Suprapubic skin (tissue), 4 donors: ENCODE measurements around the gene HINFP.

Experiments used
- CTCF ChIP-seq, 2 donors: fragments of 200-600 bp in 1 of 2; fragments of 450-650 bp in 1 of 2; sonication (generic) in 1 of 2; IDR thresholded peaks; one replicate each; pipeline ENCODE4 v1.5.1; 2016 to 2019; ENCODE audit warnings: antibody characterized with exemption in 2 of 2, mild to moderate bottlenecking in 1 of 2, moderate library complexity in 1 of 2
- POLR2A ChIP-seq, 2 donors: fragments of 450-650 bp; IDR thresholded peaks; one replicate each; pipeline ENCODE4 v1.6.1; 2017; ENCODE audit warnings: antibody characterized with exemption in 2 of 2, mild to moderate bottlenecking in 2 of 2, moderate library complexity in 2 of 2
- POLR2AphosphoS5 ChIP-seq, 3 donors: sonication (generic); formaldehyde crosslinking; IDR thresholded peaks; one replicate each; pipeline ENCODE4 v1.6.1; 2017; ENCODE audit warnings: antibody characterized with exemption in 3 of 3

GRCh38 chr11:119120639-119121007 is 757 bp upstream of the HINFP start:
- TF ChIP-seq CTCF (IDR thresholded peaks at IDR 0.05) (no peak), POLR2AphosphoS5 (IDR thresholded peaks at IDR 0.05) (no peak), POLR2A (IDR thresholded peaks at IDR 0.05) (no peak)
